Caco-2 (cell line): ENCODE results near the gene CHIT1. TPM values are rescaled to one million over a fixed set of nuclear protein-coding genes. Genes with fewer than 3 reads are reported as not detected.
"Not testable (repeated sequence)": the region's sequence is repeated elsewhere in the genome, so short reads cannot be mapped to it uniquely, and the experiment has no call there.

ENCODE experiments used
- BruUV-seq: library from RNA; stranded (reverse); fragments of 400-500 nt; replicated peaks from 2 replicates; lab custom pipeline; 2021; lab: Mats Ljungman, UMichigan
- CTCF ChIA-PET: fragments of 300-600 bp; sonication (Branson Sonifier 250); formaldehyde crosslinking; loops from one replicate; lab custom pipeline; 2022; ENCODE audit warnings: antibody characterized with exemption; lab: Charles Lee
- POLR2A ChIA-PET: fragments of 300-600 bp; sonication (Branson Sonifier 250); formaldehyde crosslinking; loops from one replicate; lab custom pipeline; 2022; ENCODE audit warnings: antibody characterized with exemption; lab: Charles Lee
- DNase-seq, 2 experiments: peaks; one replicate each; pipeline versions ENCODE4 v3.0.0 to v3.0.0-alpha.2; 2020 to 2022
- H3K27me3 ChIP-seq: replicated peaks from 2 replicates; pipeline ENCODE4 v1.6.0; 2011; ENCODE audit warnings: low read length; ENCODE audit not compliant: control insufficient read depth, insufficient read depth
- H3K36me3 ChIP-seq: 2 replicates; pipeline ENCODE4 v1.5.1; 2011; ENCODE audit warnings: low read length; ENCODE audit not compliant: control insufficient read depth, insufficient read depth
- H3K4me1 ChIP-seq: fragments of 250-450 bp; sonication (Bioruptor Pico); 2 replicates; pipeline ENCODE4 v1.5.1; 2020; ENCODE audit warnings: mild to moderate bottlenecking
- H3K4me3 ChIP-seq: 2 replicates; pipeline ENCODE4 v1.5.1; 2011; ENCODE audit warnings: low read depth, mild to moderate bottlenecking, control low read depth, low read length
- H3K9me3 ChIP-seq: fragments of 250-450 bp; sonication (Bioruptor Pico); 2 replicates; pipeline ENCODE4 v1.5.1; 2020; ENCODE audit warnings: mild to moderate bottlenecking, moderate library complexity
- H3K27ac Mint-ChIP-seq: one replicate; pipeline ENCODE4 v1.8.0; 2022; ENCODE audit warnings: mixed read lengths; ENCODE audit not compliant: unreplicated experiment
- H3K27me3 Mint-ChIP-seq: one replicate; pipeline ENCODE4 v1.8.0; 2022; ENCODE audit warnings: mixed read lengths; ENCODE audit not compliant: insufficient read depth, unreplicated experiment
- H3K36me3 Mint-ChIP-seq: one replicate; pipeline ENCODE4 v1.8.0; 2022; ENCODE audit warnings: mild to moderate bottlenecking, mixed read lengths; ENCODE audit not compliant: insufficient read depth, unreplicated experiment
- H3K4me1 Mint-ChIP-seq: one replicate; pipeline ENCODE4 v1.8.0; 2022; ENCODE audit warnings: low read depth, mixed read lengths; ENCODE audit not compliant: unreplicated experiment
- H3K4me3 Mint-ChIP-seq: one replicate; pipeline ENCODE4 v1.8.0; 2022; ENCODE audit warnings: mild to moderate bottlenecking, moderate library complexity, mixed read lengths; ENCODE audit not compliant: unreplicated experiment
- H3K9me3 Mint-ChIP-seq: one replicate; pipeline ENCODE4 v1.8.0; 2022; ENCODE audit warnings: mixed read lengths; ENCODE audit not compliant: unreplicated experiment
- intact Hi-C: fragments of 100-400 bp; cut with micrococcal nuclease; formaldehyde crosslinking; loops from one replicate; pipeline ENCODE4 v1.10.0; 2022; ENCODE audit not compliant: unreplicated experiment
- total RNA-seq: library from RNA; stranded (reverse); gene quantifications from 2 replicates; pipeline ENCODE4 v1.2.3, GENCODE V29; 2022
- TF ChIP-seq, protein P1 (sequence below), 2 experiments: fragments of 200-600 bp in 1 of 2; IDR thresholded peaks; 1 replicate in 1 of 2; 2 replicates in 1 of 2; pipeline versions ENCODE4 v1.5.1 to v1.8.0; 2011 to 2022; ENCODE audit warnings: antibody characterized with exemption in 1 of 2, control low read depth in 1 of 2, inconsistent platforms in 1 of 2, low read depth in 1 of 2, low read length in 1 of 2, mild to moderate bottlenecking in 1 of 2, moderate library complexity in 1 of 2; ENCODE audit not compliant: insufficient read depth in 1 of 2, severe bottlenecking in 1 of 2, unreplicated experiment in 1 of 2

CHIT1 gene
- total RNA-seq, 1 experiment from 2014 or later: not detected

DNA sequence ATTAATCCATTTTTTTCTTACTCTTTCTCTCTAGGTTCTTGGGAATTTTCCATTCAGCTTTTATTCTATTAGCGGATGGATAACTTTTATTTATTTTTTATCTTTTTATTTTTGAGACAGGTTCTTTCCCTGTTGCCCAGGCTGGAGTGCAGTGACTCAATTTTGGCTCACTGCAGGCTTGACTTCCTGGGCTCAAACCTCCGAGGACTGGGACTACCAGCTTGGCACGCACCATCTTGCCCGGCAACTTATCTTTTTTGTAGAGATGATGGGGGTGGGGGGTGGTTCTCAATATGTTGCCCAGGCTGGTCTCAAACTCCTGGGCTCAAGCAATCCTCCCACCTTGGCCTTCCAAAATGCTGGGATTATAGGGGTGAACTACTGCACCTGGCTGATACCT, 36.1 kb upstream of the CHIT1 start:
- H3K4me1 Mint-ChIP-seq: peaks cover 12% of the 10 kb centered on the region
- H3K27me3 Mint-ChIP-seq: peaks cover 2% of the 10 kb centered on the region
- no peaks in the 10 kb centered on the region for H3K36me3 Mint-ChIP-seq
- BruUV-seq: no TSS peak
- TF ChIP-seq, protein P1, sequence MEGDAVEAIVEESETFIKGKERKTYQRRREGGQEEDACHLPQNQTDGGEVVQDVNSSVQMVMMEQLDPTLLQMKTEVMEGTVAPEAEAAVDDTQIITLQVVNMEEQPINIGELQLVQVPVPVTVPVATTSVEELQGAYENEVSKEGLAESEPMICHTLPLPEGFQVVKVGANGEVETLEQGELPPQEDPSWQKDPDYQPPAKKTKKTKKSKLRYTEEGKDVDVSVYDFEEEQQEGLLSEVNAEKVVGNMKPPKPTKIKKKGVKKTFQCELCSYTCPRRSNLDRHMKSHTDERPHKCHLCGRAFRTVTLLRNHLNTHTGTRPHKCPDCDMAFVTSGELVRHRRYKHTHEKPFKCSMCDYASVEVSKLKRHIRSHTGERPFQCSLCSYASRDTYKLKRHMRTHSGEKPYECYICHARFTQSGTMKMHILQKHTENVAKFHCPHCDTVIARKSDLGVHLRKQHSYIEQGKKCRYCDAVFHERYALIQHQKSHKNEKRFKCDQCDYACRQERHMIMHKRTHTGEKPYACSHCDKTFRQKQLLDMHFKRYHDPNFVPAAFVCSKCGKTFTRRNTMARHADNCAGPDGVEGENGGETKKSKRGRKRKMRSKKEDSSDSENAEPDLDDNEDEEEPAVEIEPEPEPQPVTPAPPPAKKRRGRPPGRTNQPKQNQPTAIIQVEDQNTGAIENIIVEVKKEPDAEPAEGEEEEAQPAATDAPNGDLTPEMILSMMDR (IDR thresholded peaks at IDR 0.05; ENCODE audit: insufficient read depth in 1 of 2, low read depth in 1 of 2, low read length in 1 of 2, severe bottlenecking in 1 of 2, unreplicated experiment in 1 of 2): no peak
- Histone ChIP-seq H3K36me3 (no peaks in the 10 kb centered on the region), H3K27me3 (no peaks in the 10 kb centered on the region), H3K4me3 (no peak overlapping the region), H3K4me1 (peaks cover 2% of the 10 kb centered on the region; the same call in 1 of the 2 replicates), H3K9me3 (no peaks in the 10 kb centered on the region)
- H3K27ac Mint-ChIP-seq: no peak overlapping the region
- no peaks in the 10 kb centered on the region for H3K9me3 Mint-ChIP-seq
- H3K4me3 Mint-ChIP-seq: no peak overlapping the region
- ChIA-PET POLR2A (no interaction called here), CTCF (interaction anchor here (1.0 kb wide), 1 partner anchor 378 kb away, joined by 5 read pairs; no protein-coding TSS in a partner anchor)
- DNase-seq: no peak
- intact Hi-C loops: no loop called here

DNA sequence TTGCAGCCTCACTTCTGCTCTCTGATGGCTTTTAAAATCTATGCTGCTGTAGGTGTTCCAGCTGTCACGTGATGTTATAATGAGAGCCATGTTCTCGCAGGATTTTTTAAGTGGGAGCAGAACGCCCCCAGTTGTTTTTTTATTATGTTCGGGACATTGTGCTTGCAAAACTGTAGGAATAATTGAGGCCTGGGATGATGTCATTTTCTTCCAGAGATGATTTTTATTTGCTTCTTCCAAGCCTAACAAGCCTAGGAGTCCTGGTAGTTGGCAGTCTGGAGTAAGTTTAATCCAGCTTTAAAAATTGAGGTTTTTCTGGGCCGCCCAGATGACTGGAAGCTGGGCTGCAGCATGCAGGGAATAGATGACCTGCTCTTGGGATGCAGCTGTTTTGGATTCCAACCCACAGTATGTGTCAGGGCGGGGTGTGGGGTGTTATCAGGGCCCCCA, 34.6 kb upstream of the CHIT1 start:
- no peaks in the 10 kb centered on the region for H3K9me3 Mint-ChIP-seq
- BruUV-seq: no TSS peak
- no peak for DNase-seq
- H3K4me3 Mint-ChIP-seq: no peak overlapping the region
- TF ChIP-seq, protein P1 (IDR thresholded peaks at IDR 0.05; ENCODE audit: insufficient read depth in 1 of 2, low read depth in 1 of 2, low read length in 1 of 2, severe bottlenecking in 1 of 2, unreplicated experiment in 1 of 2): no peak
- H3K27ac Mint-ChIP-seq: no peak overlapping the region
- H3K4me1 Mint-ChIP-seq: peaks cover 12% of the 10 kb centered on the region
- Histone ChIP-seq H3K9me3 (no peaks in the 10 kb centered on the region), H3K27me3 (no peaks in the 10 kb centered on the region), H3K36me3 (no peaks in the 10 kb centered on the region), H3K4me3 (no peak overlapping the region), H3K4me1 (no peaks in the 10 kb centered on the region)
- no peaks in the 10 kb centered on the region for H3K36me3 Mint-ChIP-seq
- intact Hi-C loops: no loop called here
- CTCF ChIA-PET: no interaction called here
- peaks cover 2% of the 10 kb centered on the region for H3K27me3 Mint-ChIP-seq
- POLR2A ChIA-PET: no interaction called here

DNA sequence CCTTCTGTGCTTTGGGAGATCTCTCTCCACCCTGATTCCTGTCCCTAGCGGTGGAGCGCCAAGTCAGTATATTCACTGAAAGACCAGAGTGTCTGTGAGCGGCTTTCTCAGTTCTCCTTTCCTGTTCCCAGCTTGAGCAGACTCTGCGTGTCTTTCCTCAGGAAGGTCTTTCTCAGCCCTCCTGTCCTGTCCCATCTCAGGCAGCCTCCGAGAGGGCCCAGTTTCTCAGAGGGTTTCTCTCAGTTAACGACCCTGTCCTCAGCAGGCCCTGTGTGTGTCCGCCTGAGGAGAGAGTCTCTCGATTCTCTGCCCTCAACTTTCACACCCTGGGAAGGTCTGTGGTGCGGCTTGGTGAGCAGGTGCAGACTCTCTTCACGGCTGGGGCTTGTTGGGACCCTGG, 34.0 kb upstream of the CHIT1 start:
- no peaks in the 10 kb centered on the region for H3K27me3 ChIP-seq
- Mint-ChIP-seq H3K27me3 (peaks cover 2% of the 10 kb centered on the region), H3K9me3 (no peaks in the 10 kb centered on the region), H3K4me3 (no peak overlapping the region), H3K36me3 (no peaks in the 10 kb centered on the region), H3K27ac (no peak overlapping the region), H3K4me1 (peaks cover 12% of the 10 kb centered on the region)
- BruUV-seq: no TSS peak
- no peaks in the 10 kb centered on the region for H3K4me1 ChIP-seq
- no peaks in the 10 kb centered on the region for H3K9me3 ChIP-seq
- no peak for DNase-seq
- ChIA-PET POLR2A (no interaction called here), CTCF (interaction anchor here (1.0 kb wide), 1 partner anchor 224 kb away, joined by 3 read pairs; no protein-coding TSS in a partner anchor)
- intact Hi-C loops: no loop called here
- TF ChIP-seq, protein P1 (IDR thresholded peaks at IDR 0.05; ENCODE audit: insufficient read depth in 1 of 2, low read depth in 1 of 2, low read length in 1 of 2, severe bottlenecking in 1 of 2, unreplicated experiment in 1 of 2): no peak
- no peaks in the 10 kb centered on the region for H3K36me3 ChIP-seq
- H3K4me3 ChIP-seq: no peak overlapping the region

DNA sequence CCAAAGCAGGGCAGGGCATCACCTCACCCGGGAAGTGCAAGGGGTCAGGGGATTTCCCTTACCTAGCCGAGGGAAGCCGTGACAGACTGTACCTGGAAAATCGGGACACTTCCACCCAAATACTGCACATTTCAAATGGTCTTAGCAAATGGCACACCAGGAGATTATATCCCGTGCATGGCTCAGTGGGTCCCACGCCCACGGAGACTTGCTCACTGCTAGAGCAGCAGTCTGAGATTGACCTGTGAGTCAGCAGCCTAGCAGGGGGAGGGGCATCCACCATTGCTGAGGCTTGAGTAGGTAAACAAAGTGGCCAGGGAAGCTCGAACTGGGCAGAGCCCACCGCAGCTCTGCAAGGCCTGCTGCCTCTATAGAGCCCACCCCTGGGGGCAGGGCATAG, 27.2 kb upstream of the CHIT1 start:
- H3K4me1 ChIP-seq, H3K9me3 ChIP-seq, H3K27ac Mint-ChIP-seq, CTCF ChIA-PET, H3K36me3 Mint-ChIP-seq, H3K4me1 Mint-ChIP-seq, DNase-seq, BruUV-seq, H3K36me3 ChIP-seq, intact Hi-C loops, POLR2A ChIA-PET, H3K27me3 ChIP-seq, H3K4me3 Mint-ChIP-seq, H3K4me3 ChIP-seq: not testable (repeated sequence)
- H3K27me3 Mint-ChIP-seq: peaks cover 17% of the 10 kb centered on the region
- peaks cover 15% of the 10 kb centered on the region for H3K9me3 Mint-ChIP-seq

DNA sequence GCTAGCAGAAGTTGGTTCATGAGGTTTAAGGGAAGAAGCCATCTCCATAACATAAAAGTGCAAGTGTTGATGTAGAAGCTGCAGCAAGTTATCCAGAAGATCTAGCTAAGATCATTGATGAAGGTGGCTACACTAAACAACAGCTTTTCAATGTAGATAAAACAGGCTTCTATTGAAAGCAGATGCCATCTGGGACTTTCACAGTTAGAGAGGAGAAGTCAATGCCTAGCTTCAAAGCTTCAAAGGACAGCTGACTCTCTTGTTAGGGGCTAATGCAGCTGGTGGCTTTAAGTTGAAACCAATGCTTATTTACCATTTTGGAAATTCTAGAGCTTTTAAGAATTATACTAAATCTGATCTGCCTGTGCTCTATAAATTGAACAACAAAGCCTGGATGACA, 25.3 kb upstream of the CHIT1 start:
- DNase-seq, POLR2A ChIA-PET, BruUV-seq, intact Hi-C loops, H3K36me3 ChIP-seq, H3K27me3 ChIP-seq, H3K4me3 Mint-ChIP-seq, H3K4me1 Mint-ChIP-seq, H3K4me1 ChIP-seq, H3K36me3 Mint-ChIP-seq, CTCF ChIA-PET, H3K9me3 ChIP-seq, H3K27ac Mint-ChIP-seq, H3K4me3 ChIP-seq: not testable (repeated sequence)
- peaks cover 20% of the 10 kb centered on the region for H3K27me3 Mint-ChIP-seq
- peaks cover 15% of the 10 kb centered on the region for H3K9me3 Mint-ChIP-seq
